ENCODE results near the gene AQP6.

The AQP6 gene

GRCh38 chr12:49942921-49943624 lies 29.7 kb upstream of the AQP6 start:
- no peak for DNase-seq (ENCODE audit: low spot score)
- no peak for FAIRE-seq

- no peak for DNase-seq (ENCODE audit: low spot score)
- no peak for FAIRE-seq
These were observed 29.2 kb upstream of the AQP6 start for GRCh38 chr12:49943625-49943960.

- no peak for FAIRE-seq
These were observed 28.7 kb upstream of the AQP6 start for GRCh38 chr12:49944046-49944445.

GRCh38 chr12:49944718-49945117 lies 28.0 kb upstream of the AQP6 start:
- no peak for FAIRE-seq

More at GRCh38 chr12:49944046-49944445, 28.7 kb upstream of the AQP6 start:
- DNase-seq (ENCODE audit: low spot score), result no peak

GRCh38 chr12:49945394-49946080 lies 27.2 kb upstream of the AQP6 start:
- DNase-seq (ENCODE audit: low spot score) (peak; percentile 53), FAIRE-seq (no peak)

More at GRCh38 chr12:49944718-49945117, 28.0 kb upstream of the AQP6 start:
- no peak for DNase-seq (ENCODE audit: low spot score)

GRCh38 chr12:49946086-49946485 lies 26.7 kb upstream of the AQP6 start:
- FAIRE-seq (no peak), DNase-seq (ENCODE audit: low spot score) (no peak)

GRCh38 chr12:49946497-49946896 lies 26.2 kb upstream of the AQP6 start:
- DNase-seq (ENCODE audit: low spot score) (no peak), FAIRE-seq (no peak)

GRCh38 chr12:49947593-49948226 lies 25.0 kb upstream of the AQP6 start:
- FAIRE-seq (no peak), DNase-seq (ENCODE audit: low spot score) (no peak)

GRCh38 chr12:49948866-49949845 lies 23.6 kb upstream of the AQP6 start:
- FAIRE-seq, result no peak
- no peak for DNase-seq (ENCODE audit: low spot score)

GRCh38 chr12:49949866-49950265 lies 22.9 kb upstream of the AQP6 start:
- FAIRE-seq (no peak), DNase-seq (ENCODE audit: low spot score) (no peak)

GRCh38 chr12:49950273-49951251 lies 22.2 kb upstream of the AQP6 start, which contains the start of gene AQP2:
AQP2 (plus strand) TSS chr12:49950737; CDS start chr12:49950831, 94 bp downstream.
- FAIRE-seq, result no peak
- DNase-seq (ENCODE audit: low spot score), result no peak

GRCh38 chr12:49951411-49952240 lies 21.1 kb upstream of the AQP6 start:
- DNase-seq (ENCODE audit: low spot score), result no peak
- no peak for FAIRE-seq

GRCh38 chr12:49952391-49953055 lies 20.2 kb upstream of the AQP6 start:
- FAIRE-seq (no peak), DNase-seq (ENCODE audit: low spot score) (no peak)

GRCh38 chr12:49953151-49953550 lies 19.6 kb upstream of the AQP6 start:
- DNase-seq (ENCODE audit: low spot score), result no peak
- FAIRE-seq, result no peak

GRCh38 chr12:49953961-49954846 lies 18.5 kb upstream of the AQP6 start:
- no peak for DNase-seq (ENCODE audit: low spot score)

GRCh38 chr12:49954863-49955830 lies 17.6 kb upstream of the AQP6 start:
- FAIRE-seq (no peak), DNase-seq (ENCODE audit: low spot score) (no peak)

More at GRCh38 chr12:49953961-49954846, 18.5 kb upstream of the AQP6 start:
- FAIRE-seq, result no peak
